Bronchial epithelial cell (primary cell): Measurements from ENCODE around the gene TMEM45A. TPM values are rescaled to one million over a fixed set of nuclear protein-coding genes. Genes with fewer than 3 reads are reported as not detected.
"Not testable (repeated sequence)": the region's sequence is repeated elsewhere in the genome, so short reads cannot be mapped to it uniquely, and the experiment has no call there.

Source experiments
- DNase-seq: peaks from one replicate; pipeline ENCODE4 v3.0.0-alpha.2; 2010; ENCODE audit warnings: low read depth
- FAIRE-seq: peaks from 2 replicates; lab custom pipeline; 2011; peaks lifted over from hg19 to GRCh38; lab: Jason Lieb, UNC
- H3K27me3 ChIP-seq: 2 replicates; pipeline ENCODE4 v1.5.1; 2011; ENCODE audit warnings: low read length; ENCODE audit not compliant: control insufficient read depth, insufficient read depth
- H3K36me3 ChIP-seq: 2 replicates; pipeline ENCODE4 v1.5.1; 2011; ENCODE audit warnings: low read length; ENCODE audit not compliant: control insufficient read depth, insufficient read depth
- H3K4me3 ChIP-seq: 2 replicates; pipeline ENCODE4 v1.5.1; 2011; ENCODE audit warnings: mild to moderate bottlenecking, low read depth, low read length, control low read depth
- total RNA-seq: library from RNA; depleted of rRNA; stranded (reverse); fragments of >200 nt; gene quantifications from 2 replicates; pipeline ENCODE4 v1.2.1, GENCODE V29; 2014
- TF ChIP-seq, protein P1 (sequence below): IDR thresholded peaks from 2 replicates; pipeline ENCODE4 v1.5.1; 2011; ENCODE audit warnings: mild to moderate bottlenecking, moderate library complexity, low read length, control low read depth, inconsistent platforms; ENCODE audit not compliant: insufficient read depth, severe bottlenecking

Gene TMEM45A
- total RNA-seq, 1 donor from 2014 or later: 6.8 TPM

DNA sequence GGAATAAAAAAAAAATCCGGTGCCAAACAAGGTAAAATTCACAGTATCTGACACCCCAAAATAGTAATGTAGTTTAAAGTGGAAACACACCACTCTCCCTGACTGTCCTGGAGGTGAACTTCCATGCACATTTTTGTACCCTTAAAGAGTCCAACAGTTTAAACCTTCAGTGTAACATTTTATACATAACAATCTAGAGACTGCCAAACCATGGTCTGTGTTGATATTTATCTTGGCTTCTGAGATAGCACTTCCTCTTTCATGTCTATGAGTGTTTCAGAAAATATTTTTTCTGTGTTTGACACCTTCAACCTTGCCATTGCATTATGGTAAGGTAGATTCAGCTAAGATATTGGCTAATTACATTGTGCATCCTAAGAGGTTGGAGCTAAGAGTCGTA lies 13.9 kb downstream of the TMEM45A start:
- Histone ChIP-seq H3K36me3 (no peaks in the 10 kb centered on the region), H3K27me3 (no peaks in the 10 kb centered on the region), H3K4me3 (no peak overlapping the region)
- TF ChIP-seq, protein P1, sequence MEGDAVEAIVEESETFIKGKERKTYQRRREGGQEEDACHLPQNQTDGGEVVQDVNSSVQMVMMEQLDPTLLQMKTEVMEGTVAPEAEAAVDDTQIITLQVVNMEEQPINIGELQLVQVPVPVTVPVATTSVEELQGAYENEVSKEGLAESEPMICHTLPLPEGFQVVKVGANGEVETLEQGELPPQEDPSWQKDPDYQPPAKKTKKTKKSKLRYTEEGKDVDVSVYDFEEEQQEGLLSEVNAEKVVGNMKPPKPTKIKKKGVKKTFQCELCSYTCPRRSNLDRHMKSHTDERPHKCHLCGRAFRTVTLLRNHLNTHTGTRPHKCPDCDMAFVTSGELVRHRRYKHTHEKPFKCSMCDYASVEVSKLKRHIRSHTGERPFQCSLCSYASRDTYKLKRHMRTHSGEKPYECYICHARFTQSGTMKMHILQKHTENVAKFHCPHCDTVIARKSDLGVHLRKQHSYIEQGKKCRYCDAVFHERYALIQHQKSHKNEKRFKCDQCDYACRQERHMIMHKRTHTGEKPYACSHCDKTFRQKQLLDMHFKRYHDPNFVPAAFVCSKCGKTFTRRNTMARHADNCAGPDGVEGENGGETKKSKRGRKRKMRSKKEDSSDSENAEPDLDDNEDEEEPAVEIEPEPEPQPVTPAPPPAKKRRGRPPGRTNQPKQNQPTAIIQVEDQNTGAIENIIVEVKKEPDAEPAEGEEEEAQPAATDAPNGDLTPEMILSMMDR: no peak
- DNase-seq (no peak), FAIRE-seq (no peak)

DNA sequence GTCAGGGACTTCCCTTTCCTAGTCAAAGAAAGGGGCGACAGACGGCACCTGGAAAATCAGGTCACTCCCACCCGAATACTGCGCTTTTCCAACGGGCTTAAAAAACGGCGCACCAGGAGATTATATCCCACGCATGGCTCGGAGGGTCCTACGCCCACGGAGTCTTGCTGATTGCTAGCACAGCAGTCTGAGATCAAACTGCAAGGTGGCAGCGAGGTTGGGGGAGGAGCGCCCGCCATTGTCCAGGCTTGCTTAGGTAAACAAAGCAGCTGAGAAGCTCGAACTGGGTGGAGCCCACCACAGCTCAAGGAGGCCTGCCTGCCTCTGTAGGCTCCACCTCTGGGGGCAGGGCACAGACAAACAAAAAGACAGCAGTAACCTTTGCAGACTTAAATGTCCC lies 17.4 kb downstream of the TMEM45A start:
- not testable (repeated sequence) for H3K27me3 ChIP-seq, FAIRE-seq, H3K36me3 ChIP-seq, H3K4me3 ChIP-seq, DNase-seq

DNA sequence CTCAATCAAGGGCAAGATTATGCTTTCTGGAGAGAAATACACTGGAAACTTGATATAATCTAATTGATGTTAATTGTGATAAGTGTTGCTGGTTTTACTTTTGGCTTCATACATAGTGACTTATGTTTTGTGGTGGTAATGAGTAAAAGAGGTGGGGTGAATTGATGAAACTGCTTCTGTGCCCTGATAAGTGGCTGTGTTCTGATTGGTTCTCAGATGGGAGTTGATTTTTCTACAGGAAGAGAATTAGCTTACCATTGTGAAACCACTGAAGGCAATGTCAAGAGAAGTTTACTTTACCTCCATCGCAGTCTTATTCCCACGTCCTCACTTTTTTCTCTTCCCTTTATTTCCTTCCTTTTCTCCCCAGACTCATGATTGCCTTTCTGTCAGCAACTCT lies 23.8 kb downstream of the TMEM45A start:
- Histone ChIP-seq H3K36me3 (no peaks in the 10 kb centered on the region), H3K27me3 (no peaks in the 10 kb centered on the region), H3K4me3 (no peak overlapping the region)
- DNase-seq (peak; percentile 70), FAIRE-seq (no peak)
- TF ChIP-seq, protein P1: no peak

DNA sequence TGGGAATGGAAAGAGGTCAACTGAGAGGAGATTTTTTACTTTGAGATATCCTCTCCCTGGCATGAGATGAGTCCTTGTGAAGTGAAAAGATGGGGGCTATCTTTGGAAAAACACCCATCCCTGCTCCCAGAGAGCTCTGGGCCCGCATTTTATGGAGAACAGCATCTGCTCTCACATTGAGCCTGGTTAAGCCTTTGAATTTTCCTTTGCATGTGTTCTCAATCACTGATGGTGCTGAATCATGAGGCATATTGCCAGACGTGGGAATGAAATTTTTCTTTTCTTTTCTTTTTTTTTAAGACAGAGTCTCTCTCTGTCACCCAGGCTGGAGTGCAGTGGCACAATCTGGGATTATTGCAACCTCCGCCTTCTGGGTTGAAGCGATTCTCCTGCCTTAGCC lies 24.4 kb downstream of the TMEM45A start:
- Histone ChIP-seq H3K27me3 (no peaks in the 10 kb centered on the region), H3K4me3 (no peak overlapping the region), H3K36me3 (no peaks in the 10 kb centered on the region)
- TF ChIP-seq, protein P1: no peak
- FAIRE-seq: no peak
- no peak for DNase-seq

DNA sequence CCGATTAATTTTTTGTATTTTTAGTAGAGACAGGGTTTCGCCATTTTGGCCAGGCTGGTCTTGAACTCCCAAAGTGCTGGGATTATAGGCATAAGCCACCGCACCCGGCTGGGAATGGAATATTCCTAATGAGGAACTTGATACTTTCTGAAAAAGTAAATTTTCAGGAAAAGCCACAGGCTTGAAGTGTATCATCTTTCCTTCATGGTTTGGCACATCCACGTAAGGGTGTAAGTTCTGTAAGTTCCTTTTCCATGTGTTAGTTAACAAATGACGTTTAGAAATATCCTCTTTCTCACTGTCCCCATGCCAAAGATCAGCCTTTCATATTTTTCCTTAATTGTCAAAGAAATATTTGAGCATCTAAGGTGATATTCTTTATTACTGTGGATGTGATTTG lies 24.9 kb downstream of the TMEM45A start:
- no peak overlapping the region for H3K4me3 ChIP-seq
- TF ChIP-seq, protein P1: no peak
- H3K36me3 ChIP-seq: no peaks in the 10 kb centered on the region
- no peak for DNase-seq
- H3K27me3 ChIP-seq: no peaks in the 10 kb centered on the region
- no peak for FAIRE-seq

DNA sequence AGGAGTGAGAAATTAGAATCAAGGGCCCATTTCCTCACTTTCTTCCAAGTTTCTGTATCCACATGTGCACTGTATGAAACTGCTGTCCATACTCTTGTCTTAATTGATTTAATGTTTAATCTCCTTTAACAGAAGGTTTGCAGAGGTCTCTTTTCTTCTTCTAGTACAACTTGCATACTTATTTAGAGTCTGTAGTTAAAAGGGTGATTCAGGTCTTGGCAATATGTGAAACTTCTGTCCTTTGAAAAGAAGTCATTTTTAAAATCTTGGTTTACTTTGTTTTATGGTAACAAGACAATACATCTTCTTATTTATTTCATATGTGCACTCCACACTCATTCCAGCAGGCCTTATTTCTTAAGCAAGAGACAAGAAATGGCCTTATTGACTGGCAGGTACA lies 25.8 kb downstream of the TMEM45A start:
- no peak overlapping the region for H3K4me3 ChIP-seq
- no peaks in the 10 kb centered on the region for H3K27me3 ChIP-seq
- H3K36me3 ChIP-seq: no peaks in the 10 kb centered on the region
- TF ChIP-seq, protein P1: no peak
- FAIRE-seq (no peak), DNase-seq (no peak)
